Panc1 (cell line): ENCODE data around the gene DNER. TPM values are rescaled to one million over a fixed set of nuclear protein-coding genes. Genes with fewer than 3 reads are reported as not detected.

ENCODE experiments used
- ATAC-seq: fragments of 200-7000 bp; cut with Tn5 transposase; 2 replicates; pipeline ENCODE4 v1.9.1; 2020; ENCODE audit warnings: mild to moderate bottlenecking, moderate library complexity
- BruUV-seq: library from RNA; stranded (reverse); fragments of 400-500 nt; replicated peaks from 2 replicates; lab custom pipeline; 2021; lab: Mats Ljungman, UMichigan
- CTCF ChIA-PET: fragments of 300-600 bp; sonication (Branson Sonifier 250); formaldehyde crosslinking; loops from one replicate; lab custom pipeline; 2022; ENCODE audit warnings: antibody characterized with exemption; lab: Charles Lee
- POLR2A ChIA-PET: fragments of 300-600 bp; sonication (Branson Sonifier 250); formaldehyde crosslinking; loops from one replicate; lab custom pipeline; 2022; ENCODE audit warnings: antibody characterized with exemption; lab: Charles Lee
- DNase-seq: peaks from one replicate; pipeline ENCODE4 v3.0.0-alpha.2; 2010; ENCODE audit warnings: low read depth, low spot score
- H3K27ac ChIP-seq: 2 replicates; pipeline ENCODE4 v1.5.1; 2011; ENCODE audit warnings: mild to moderate bottlenecking, low read length, inconsistent platforms
- H3K27me3 ChIP-seq: fragments of 200-500 bp; sonication (Bioruptor generic); 2 replicates; pipeline ENCODE4 v1.6.0; 2014; ENCODE audit warnings: low read length, inconsistent platforms; ENCODE audit not compliant: control insufficient read depth, insufficient read depth
- H3K36me3 ChIP-seq: fragments of 200-500 bp; sonication (Bioruptor generic); 2 replicates; pipeline ENCODE4 v1.5.1; 2014; ENCODE audit warnings: inconsistent platforms, mild to moderate bottlenecking, low read length, moderate library complexity; ENCODE audit not compliant: control insufficient read depth, insufficient read depth
- H3K4me1 ChIP-seq: 2 replicates; pipeline ENCODE4 v1.5.1; 2011; ENCODE audit warnings: inconsistent platforms, mild to moderate bottlenecking, low read length, moderate library complexity; ENCODE audit not compliant: control insufficient read depth, insufficient read depth
- H3K4me3 ChIP-seq, 2 experiments: 2 replicates each; pipeline ENCODE4 v1.5.1; 2011 to 2012; ENCODE audit warnings: low read depth in 2 of 2, low read length in 2 of 2, mild to moderate bottlenecking in 2 of 2, inconsistent platforms in 1 of 2, moderate library complexity in 1 of 2
- H3K9me3 ChIP-seq: fragments of 200-500 bp; sonication (Bioruptor generic); 2 replicates; pipeline ENCODE4 v1.5.1; 2014; ENCODE audit warnings: low read depth, mild to moderate bottlenecking, inconsistent platforms, low read length, moderate library complexity; ENCODE audit not compliant: control insufficient read depth, insufficient read depth
- POLR2AphosphoS5 ChIP-seq: IDR thresholded peaks from 2 replicates; pipeline ENCODE4 v1.6.1; 2012; ENCODE audit warnings: mild to moderate bottlenecking, low read depth, low read length, moderate library complexity
- REST ChIP-seq, 2 experiments: IDR thresholded peaks; 2 replicates each; pipeline ENCODE4 v1.6.1; 2011 to 2012; ENCODE audit warnings: low read depth in 2 of 2, control low read depth in 1 of 2, low read length in 1 of 2, mild to moderate bottlenecking in 1 of 2, moderate library complexity in 1 of 2; ENCODE audit not compliant: insufficient read depth in 1 of 2
- SIN3A ChIP-seq: IDR thresholded peaks from 2 replicates; pipeline ENCODE4 v1.6.1; 2012; ENCODE audit warnings: low read depth, mild to moderate bottlenecking, low read length, moderate library complexity, borderline replicate concordance; ENCODE audit not compliant: insufficient read depth
- TCF7L2 ChIP-seq: IDR thresholded peaks from 2 replicates; pipeline ENCODE4 v1.6.1; 2011; ENCODE audit warnings: mild to moderate bottlenecking, low read depth, low read length, inconsistent platforms
- in situ Hi-C: cut with HindIII; loops from 2 replicates; pipeline ENCODE4 v1.10.0; 2016; ENCODE audit warnings: low sequenced_read_pairs, low pct_unique_long_range_greater_than_20kb
- intact Hi-C: fragments of 100-400 bp; cut with micrococcal nuclease; formaldehyde crosslinking; loops from one replicate; pipeline ENCODE4 v1.10.0; 2022; ENCODE audit not compliant: unreplicated experiment
- total RNA-seq: library from RNA; stranded (reverse); gene quantifications from one replicate; pipeline ENCODE4 v1.2.1, GENCODE V29; 2021; ENCODE audit not compliant: unreplicated experiment
- TF ChIP-seq, protein P1 (sequence below): fragments of 450-650 bp; IDR thresholded peaks from 2 replicates; pipeline ENCODE4 v1.5.1; 2017; ENCODE audit warnings: mild to moderate bottlenecking

The DNER gene
- total RNA-seq, 1 experiment from 2014 or later = 0.31 TPM

DNA sequence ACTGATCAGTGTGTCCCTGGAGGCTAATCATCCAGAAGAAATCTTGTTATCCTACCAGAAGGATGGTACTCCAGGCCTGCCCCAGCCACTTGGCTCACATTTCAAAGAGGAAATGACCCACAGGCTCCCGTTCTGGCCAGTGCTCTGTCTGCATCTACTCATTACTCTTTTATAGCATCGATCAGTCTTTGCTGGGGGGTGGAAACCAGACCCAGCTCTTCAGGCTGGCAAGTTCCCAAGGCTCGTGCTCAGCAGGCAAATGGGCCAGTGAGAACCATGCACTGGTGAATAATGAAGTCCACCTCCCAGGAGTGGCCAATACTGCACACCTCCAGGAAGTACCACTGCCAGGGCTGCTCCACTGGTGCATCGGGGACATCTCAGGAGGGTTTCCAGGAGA, 38.8 kb downstream of the DNER start:
- H3K9me3 ChIP-seq = no peaks in the 10 kb centered on the region
- peaks cover 35% of the 10 kb centered on the region for H3K27me3 ChIP-seq
- DNase-seq = no peak
- TF ChIP-seq POLR2AphosphoS5 = no peak
- no peak for TF ChIP-seq SIN3A
- no peak for TF ChIP-seq TCF7L2
- TF ChIP-seq REST (IDR thresholded peaks at IDR 0.05; ENCODE audit: insufficient read depth in 1 of 2, low read depth in 2 of 2, low read length in 1 of 2) = no peak
- TF ChIP-seq, protein P1, sequence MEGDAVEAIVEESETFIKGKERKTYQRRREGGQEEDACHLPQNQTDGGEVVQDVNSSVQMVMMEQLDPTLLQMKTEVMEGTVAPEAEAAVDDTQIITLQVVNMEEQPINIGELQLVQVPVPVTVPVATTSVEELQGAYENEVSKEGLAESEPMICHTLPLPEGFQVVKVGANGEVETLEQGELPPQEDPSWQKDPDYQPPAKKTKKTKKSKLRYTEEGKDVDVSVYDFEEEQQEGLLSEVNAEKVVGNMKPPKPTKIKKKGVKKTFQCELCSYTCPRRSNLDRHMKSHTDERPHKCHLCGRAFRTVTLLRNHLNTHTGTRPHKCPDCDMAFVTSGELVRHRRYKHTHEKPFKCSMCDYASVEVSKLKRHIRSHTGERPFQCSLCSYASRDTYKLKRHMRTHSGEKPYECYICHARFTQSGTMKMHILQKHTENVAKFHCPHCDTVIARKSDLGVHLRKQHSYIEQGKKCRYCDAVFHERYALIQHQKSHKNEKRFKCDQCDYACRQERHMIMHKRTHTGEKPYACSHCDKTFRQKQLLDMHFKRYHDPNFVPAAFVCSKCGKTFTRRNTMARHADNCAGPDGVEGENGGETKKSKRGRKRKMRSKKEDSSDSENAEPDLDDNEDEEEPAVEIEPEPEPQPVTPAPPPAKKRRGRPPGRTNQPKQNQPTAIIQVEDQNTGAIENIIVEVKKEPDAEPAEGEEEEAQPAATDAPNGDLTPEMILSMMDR = no peak
- intact Hi-C loops (no loop called here), in situ Hi-C loops (no loop called here)
- H3K27ac ChIP-seq = no peak overlapping the region
- POLR2A ChIA-PET = no interaction called here
- BruUV-seq = no TSS peak
- ATAC-seq = no peak
- no peaks in the 10 kb centered on the region for H3K4me1 ChIP-seq
- no peaks in the 10 kb centered on the region for H3K36me3 ChIP-seq
- CTCF ChIA-PET = no interaction called here
- H3K4me3 ChIP-seq = no peak overlapping the region

DNA sequence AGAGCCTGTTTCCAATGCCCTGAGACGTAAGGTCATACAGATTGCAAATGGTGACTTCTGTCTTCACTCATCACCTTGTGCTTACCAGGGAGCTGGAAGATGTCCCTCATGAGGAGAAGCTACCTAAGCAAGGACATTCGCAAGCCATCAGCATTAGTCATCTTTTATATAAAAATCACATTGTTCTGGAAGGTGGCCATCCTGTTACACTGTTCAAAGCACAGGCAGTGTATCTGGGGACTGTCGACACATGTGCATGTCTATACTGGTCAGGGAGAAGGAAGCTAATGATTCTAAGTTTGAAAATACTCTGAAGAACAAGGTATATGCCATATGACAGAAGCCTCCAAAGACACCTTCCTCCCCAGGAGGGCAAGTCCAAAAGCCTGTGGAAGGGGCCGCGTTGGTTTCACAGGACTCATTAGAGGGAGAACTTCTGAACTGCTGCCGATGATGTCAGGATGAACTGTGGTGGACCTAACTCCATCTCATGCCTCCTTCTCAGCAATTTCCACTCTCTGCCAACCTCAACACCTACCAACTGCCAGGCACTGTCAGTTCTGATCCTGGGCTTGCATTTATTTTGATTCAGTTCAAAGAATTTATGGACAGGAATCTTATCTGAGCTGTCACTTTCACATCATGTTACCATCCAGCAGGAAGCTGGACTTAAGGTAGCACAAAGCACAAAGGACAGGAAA, 39.4 kb downstream of the DNER start:
- intact Hi-C loops (no loop called here), in situ Hi-C loops (no loop called here)
- Histone ChIP-seq H3K9me3 (no peaks in the 10 kb centered on the region), H3K4me1 (no peaks in the 10 kb centered on the region), H3K36me3 (no peaks in the 10 kb centered on the region), H3K4me3 (no peak overlapping the region), H3K27ac (no peak overlapping the region), H3K27me3 (peaks cover 35% of the 10 kb centered on the region)
- no TSS peak for BruUV-seq
- ChIA-PET POLR2A (no interaction called here), CTCF (no interaction called here)
- TF ChIP-seq TCF7L2 (no peak), REST (IDR thresholded peaks at IDR 0.05; ENCODE audit: insufficient read depth in 1 of 2, low read depth in 2 of 2, low read length in 1 of 2) (no peak), SIN3A (no peak), POLR2AphosphoS5 (no peak)
- TF ChIP-seq, protein P1 = no peak
- no peak for DNase-seq
- ATAC-seq = no peak
